PC-9 (cell line): Measurements from ENCODE around the gene ATP1B3.

Experiments
- EZH2 ChIP-seq: fragments of 200-600 bp; sonication (generic); IDR thresholded peaks from 2 replicates; pipeline ENCODE4 v1.8.0; 2017; ENCODE audit warnings: antibody characterized with exemption, low read depth
- TF ChIP-seq, protein P1 (sequence below): fragments of 200-600 bp; sonication (generic); conservative IDR thresholded peaks from 2 replicates; pipeline ENCODE4 v1.6.1; 2017; ENCODE audit warnings: mixed run types, antibody characterized with exemption, mild to moderate bottlenecking, moderate library complexity

- no peak for TF ChIP-seq EZH2
- TF ChIP-seq, protein P1, sequence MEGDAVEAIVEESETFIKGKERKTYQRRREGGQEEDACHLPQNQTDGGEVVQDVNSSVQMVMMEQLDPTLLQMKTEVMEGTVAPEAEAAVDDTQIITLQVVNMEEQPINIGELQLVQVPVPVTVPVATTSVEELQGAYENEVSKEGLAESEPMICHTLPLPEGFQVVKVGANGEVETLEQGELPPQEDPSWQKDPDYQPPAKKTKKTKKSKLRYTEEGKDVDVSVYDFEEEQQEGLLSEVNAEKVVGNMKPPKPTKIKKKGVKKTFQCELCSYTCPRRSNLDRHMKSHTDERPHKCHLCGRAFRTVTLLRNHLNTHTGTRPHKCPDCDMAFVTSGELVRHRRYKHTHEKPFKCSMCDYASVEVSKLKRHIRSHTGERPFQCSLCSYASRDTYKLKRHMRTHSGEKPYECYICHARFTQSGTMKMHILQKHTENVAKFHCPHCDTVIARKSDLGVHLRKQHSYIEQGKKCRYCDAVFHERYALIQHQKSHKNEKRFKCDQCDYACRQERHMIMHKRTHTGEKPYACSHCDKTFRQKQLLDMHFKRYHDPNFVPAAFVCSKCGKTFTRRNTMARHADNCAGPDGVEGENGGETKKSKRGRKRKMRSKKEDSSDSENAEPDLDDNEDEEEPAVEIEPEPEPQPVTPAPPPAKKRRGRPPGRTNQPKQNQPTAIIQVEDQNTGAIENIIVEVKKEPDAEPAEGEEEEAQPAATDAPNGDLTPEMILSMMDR = no peak
Measured at GRCh38 chr3:141972399-141972798, 96.0 kb downstream of the ATP1B3 start.
